GM23338 (cell line): ENCODE measurements around the gene PFKM.

Experiments
- CREB1 ChIP-seq: fragments of 250-450 bp; sonication (Bioruptor Pico); IDR thresholded peaks from 2 replicates; pipeline ENCODE4 v1.5.0; 2020; ENCODE audit warnings: low read depth, mild to moderate bottlenecking, moderate library complexity
- EZH2 ChIP-seq: fragments of 200-600 bp; sonication (generic); IDR thresholded peaks from one replicate; pipeline ENCODE4 v1.8.0; 2017; ENCODE audit warnings: antibody characterized with exemption, mild to moderate bottlenecking, low read depth; ENCODE audit not compliant: unreplicated experiment
- EZH2phosphoT487 ChIP-seq: fragments of 200-600 bp; sonication (generic); IDR thresholded peaks from one replicate; pipeline ENCODE4 v1.8.1; 2018; ENCODE audit warnings: antibody characterized with exemption; ENCODE audit not compliant: unreplicated experiment
- JUNB ChIP-seq: IDR thresholded peaks from one replicate; pipeline ENCODE4 v1.6.1; 2016; ENCODE audit warnings: antibody characterized with exemption; ENCODE audit not compliant: unreplicated experiment
- NANOG ChIP-seq: IDR thresholded peaks from 2 replicates; pipeline ENCODE4 v1.6.1; 2016; ENCODE audit warnings: antibody characterized with exemption, borderline replicate concordance
- POLR2AphosphoS5 ChIP-seq: IDR thresholded peaks from 2 replicates; pipeline ENCODE4 v1.6.1; 2016; ENCODE audit warnings: antibody characterized with exemption, low read depth
- STAT1 ChIP-seq: IDR thresholded peaks from one replicate; pipeline ENCODE4 v1.6.1; 2016; ENCODE audit warnings: antibody characterized with exemption; ENCODE audit not compliant: unreplicated experiment
- ZNF114 ChIP-seq: fragments of 250-450 bp; sonication (Bioruptor Pico); IDR thresholded peaks from 2 replicates; pipeline ENCODE4 v1.5.0; 2020; ENCODE audit warnings: mild to moderate bottlenecking, moderate library complexity
- ZNF331 ChIP-seq: fragments of 250-450 bp; sonication (Bioruptor Pico); IDR thresholded peaks from 2 replicates; pipeline ENCODE4 v1.5.0; 2020; ENCODE audit warnings: low read depth, mild to moderate bottlenecking, moderate library complexity
- TF ChIP-seq, protein P1 (sequence below), 2 experiments: fragments of 200-600 bp in 1 of 2; sonication (generic) in 1 of 2; conservative IDR thresholded peaks; 2 replicates each; pipeline versions ENCODE4 v1.5.1 to v1.6.1; 2016 to 2017; ENCODE audit warnings: antibody characterized with exemption in 2 of 2, low read depth in 2 of 2, mild to moderate bottlenecking in 2 of 2, moderate library complexity in 1 of 2
- TF ChIP-seq, protein P2 (sequence below): IDR thresholded peaks from one replicate; pipeline ENCODE4 v1.6.1; 2018; ENCODE audit warnings: antibody characterized with exemption; ENCODE audit not compliant: unreplicated experiment
- TF ChIP-seq, protein P3 (sequence below): IDR thresholded peaks from 2 replicates; pipeline ENCODE4 v1.6.1; 2016; ENCODE audit warnings: antibody characterized with exemption
- TF ChIP-seq, protein P4 (sequence below): fragments of 250-450 bp; sonication (Bioruptor Pico); IDR thresholded peaks from 2 replicates; pipeline ENCODE4 v1.5.0; 2020; ENCODE audit warnings: mild to moderate bottlenecking, moderate library complexity

DNA sequence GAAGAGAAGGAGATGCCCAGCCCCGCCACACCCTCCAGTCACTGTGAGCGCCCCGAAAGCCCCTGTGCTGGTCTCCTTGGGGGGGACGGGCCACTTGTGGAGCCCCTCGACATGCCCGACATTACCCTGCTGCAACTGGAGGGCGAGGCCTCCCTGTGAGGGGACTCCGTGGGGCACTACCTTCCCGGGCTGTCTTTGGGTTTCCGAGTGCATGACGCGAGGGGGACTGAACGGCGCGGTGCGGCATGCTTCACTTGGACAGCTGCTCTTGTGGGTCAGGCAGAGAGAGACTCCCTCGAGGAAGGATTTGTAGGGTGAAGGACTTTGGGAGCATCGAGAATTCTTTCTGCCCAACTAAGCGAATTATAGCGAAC, 65.4 kb downstream of the PFKM start:
- TF ChIP-seq STAT1 = no peak
- TF ChIP-seq, protein P1, sequence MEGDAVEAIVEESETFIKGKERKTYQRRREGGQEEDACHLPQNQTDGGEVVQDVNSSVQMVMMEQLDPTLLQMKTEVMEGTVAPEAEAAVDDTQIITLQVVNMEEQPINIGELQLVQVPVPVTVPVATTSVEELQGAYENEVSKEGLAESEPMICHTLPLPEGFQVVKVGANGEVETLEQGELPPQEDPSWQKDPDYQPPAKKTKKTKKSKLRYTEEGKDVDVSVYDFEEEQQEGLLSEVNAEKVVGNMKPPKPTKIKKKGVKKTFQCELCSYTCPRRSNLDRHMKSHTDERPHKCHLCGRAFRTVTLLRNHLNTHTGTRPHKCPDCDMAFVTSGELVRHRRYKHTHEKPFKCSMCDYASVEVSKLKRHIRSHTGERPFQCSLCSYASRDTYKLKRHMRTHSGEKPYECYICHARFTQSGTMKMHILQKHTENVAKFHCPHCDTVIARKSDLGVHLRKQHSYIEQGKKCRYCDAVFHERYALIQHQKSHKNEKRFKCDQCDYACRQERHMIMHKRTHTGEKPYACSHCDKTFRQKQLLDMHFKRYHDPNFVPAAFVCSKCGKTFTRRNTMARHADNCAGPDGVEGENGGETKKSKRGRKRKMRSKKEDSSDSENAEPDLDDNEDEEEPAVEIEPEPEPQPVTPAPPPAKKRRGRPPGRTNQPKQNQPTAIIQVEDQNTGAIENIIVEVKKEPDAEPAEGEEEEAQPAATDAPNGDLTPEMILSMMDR (conservative IDR thresholded peaks at IDR 0.05; ENCODE audit: low read depth in 2 of 2) = no peak
- no peak for TF ChIP-seq JUNB
- no peak for TF ChIP-seq POLR2AphosphoS5
- TF ChIP-seq, protein P2, sequence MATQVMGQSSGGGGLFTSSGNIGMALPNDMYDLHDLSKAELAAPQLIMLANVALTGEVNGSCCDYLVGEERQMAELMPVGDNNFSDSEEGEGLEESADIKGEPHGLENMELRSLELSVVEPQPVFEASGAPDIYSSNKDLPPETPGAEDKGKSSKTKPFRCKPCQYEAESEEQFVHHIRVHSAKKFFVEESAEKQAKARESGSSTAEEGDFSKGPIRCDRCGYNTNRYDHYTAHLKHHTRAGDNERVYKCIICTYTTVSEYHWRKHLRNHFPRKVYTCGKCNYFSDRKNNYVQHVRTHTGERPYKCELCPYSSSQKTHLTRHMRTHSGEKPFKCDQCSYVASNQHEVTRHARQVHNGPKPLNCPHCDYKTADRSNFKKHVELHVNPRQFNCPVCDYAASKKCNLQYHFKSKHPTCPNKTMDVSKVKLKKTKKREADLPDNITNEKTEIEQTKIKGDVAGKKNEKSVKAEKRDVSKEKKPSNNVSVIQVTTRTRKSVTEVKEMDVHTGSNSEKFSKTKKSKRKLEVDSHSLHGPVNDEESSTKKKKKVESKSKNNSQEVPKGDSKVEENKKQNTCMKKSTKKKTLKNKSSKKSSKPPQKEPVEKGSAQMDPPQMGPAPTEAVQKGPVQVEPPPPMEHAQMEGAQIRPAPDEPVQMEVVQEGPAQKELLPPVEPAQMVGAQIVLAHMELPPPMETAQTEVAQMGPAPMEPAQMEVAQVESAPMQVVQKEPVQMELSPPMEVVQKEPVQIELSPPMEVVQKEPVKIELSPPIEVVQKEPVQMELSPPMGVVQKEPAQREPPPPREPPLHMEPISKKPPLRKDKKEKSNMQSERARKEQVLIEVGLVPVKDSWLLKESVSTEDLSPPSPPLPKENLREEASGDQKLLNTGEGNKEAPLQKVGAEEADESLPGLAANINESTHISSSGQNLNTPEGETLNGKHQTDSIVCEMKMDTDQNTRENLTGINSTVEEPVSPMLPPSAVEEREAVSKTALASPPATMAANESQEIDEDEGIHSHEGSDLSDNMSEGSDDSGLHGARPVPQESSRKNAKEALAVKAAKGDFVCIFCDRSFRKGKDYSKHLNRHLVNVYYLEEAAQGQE = no peak
- TF ChIP-seq, protein P3, sequence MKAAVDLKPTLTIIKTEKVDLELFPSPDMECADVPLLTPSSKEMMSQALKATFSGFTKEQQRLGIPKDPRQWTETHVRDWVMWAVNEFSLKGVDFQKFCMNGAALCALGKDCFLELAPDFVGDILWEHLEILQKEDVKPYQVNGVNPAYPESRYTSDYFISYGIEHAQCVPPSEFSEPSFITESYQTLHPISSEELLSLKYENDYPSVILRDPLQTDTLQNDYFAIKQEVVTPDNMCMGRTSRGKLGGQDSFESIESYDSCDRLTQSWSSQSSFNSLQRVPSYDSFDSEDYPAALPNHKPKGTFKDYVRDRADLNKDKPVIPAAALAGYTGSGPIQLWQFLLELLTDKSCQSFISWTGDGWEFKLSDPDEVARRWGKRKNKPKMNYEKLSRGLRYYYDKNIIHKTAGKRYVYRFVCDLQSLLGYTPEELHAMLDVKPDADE = no peak
- TF ChIP-seq EZH2 = no peak
- TF ChIP-seq ZNF331 (CRISPR knock-in tag) = no peak
- TF ChIP-seq EZH2phosphoT487 = no peak
- no peak for TF ChIP-seq ZNF114
- TF ChIP-seq CREB1 (CRISPR knock-in tag) = no peak
- TF ChIP-seq, protein P4, sequence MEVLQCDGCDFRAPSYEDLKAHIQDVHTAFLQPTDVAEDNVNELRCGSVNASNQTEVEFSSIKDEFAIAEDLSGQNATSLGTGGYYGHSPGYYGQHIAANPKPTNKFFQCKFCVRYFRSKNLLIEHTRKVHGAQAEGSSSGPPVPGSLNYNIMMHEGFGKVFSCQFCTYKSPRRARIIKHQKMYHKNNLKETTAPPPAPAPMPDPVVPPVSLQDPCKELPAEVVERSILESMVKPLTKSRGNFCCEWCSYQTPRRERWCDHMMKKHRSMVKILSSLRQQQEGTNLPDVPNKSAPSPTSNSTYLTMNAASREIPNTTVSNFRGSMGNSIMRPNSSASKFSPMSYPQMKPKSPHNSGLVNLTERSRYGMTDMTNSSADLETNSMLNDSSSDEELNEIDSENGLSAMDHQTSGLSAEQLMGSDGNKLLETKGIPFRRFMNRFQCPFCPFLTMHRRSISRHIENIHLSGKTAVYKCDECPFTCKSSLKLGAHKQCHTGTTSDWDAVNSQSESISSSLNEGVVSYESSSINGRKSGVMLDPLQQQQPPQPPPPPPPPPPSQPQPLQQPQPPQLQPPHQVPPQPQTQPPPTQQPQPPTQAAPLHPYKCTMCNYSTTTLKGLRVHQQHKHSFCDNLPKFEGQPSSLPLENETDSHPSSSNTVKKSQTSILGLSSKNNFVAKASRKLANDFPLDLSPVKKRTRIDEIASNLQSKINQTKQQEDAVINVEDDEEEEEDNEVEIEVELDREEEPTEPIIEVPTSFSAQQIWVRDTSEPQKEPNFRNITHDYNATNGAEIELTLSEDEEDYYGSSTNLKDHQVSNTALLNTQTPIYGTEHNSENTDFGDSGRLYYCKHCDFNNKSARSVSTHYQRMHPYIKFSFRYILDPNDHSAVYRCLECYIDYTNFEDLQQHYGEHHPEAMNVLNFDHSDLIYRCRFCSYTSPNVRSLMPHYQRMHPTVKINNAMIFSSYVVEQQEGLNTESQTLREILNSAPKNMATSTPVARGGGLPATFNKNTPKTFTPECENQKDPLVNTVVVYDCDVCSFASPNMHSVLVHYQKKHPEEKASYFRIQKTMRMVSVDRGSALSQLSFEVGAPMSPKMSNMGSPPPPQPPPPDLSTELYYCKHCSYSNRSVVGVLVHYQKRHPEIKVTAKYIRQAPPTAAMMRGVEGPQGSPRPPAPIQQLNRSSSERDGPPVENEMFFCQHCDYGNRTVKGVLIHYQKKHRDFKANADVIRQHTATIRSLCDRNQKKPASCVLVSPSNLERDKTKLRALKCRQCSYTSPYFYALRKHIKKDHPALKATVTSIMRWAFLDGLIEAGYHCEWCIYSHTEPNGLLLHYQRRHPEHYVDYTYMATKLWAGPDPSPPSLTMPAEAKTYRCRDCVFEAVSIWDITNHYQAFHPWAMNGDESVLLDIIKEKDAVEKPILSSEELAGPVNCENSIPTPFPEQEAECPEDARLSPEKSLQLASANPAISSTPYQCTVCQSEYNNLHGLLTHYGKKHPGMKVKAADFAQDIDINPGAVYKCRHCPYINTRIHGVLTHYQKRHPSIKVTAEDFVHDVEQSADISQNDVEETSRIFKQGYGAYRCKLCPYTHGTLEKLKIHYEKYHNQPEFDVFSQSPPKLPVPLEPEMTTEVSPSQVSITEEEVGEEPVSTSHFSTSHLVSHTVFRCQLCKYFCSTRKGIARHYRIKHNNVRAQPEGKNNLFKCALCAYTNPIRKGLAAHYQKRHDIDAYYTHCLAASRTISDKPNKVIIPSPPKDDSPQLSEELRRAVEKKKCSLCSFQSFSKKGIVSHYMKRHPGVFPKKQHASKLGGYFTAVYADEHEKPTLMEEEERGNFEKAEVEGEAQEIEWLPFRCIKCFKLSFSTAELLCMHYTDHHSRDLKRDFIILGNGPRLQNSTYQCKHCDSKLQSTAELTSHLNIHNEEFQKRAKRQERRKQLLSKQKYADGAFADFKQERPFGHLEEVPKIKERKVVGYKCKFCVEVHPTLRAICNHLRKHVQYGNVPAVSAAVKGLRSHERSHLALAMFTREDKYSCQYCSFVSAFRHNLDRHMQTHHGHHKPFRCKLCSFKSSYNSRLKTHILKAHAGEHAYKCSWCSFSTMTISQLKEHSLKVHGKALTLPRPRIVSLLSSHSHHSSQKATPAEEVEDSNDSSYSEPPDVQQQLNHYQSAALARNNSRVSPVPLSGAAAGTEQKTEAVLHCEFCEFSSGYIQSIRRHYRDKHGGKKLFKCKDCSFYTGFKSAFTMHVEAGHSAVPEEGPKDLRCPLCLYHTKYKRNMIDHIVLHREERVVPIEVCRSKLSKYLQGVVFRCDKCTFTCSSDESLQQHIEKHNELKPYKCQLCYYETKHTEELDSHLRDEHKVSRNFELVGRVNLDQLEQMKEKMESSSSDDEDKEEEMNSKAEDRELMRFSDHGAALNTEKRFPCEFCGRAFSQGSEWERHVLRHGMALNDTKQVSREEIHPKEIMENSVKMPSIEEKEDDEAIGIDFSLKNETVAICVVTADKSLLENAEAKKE (CRISPR knock-in tag) = no peak
- no peak for TF ChIP-seq NANOG
